Activated T-cell treated with anti-CD3 and anti-CD28 coated beads, Interleukin-2, amount 50 U/mL, for 48 hours (primary cell): ENCODE data around the gene AGBL3.
A peak's percentile ranks its signal among the peaks of the same experiment; 100 is the strongest.

Source experiments
- DNase-seq, 2 experiments: peaks; one replicate each; pipeline ENCODE4 v3.0.0-alpha.2; 2020

Gene AGBL3

GRCh38 chr7:135150072-135150782 lies 163.9 kb downstream of the AGBL3 start:
- no peak for DNase-seq

GRCh38 chr7:135151132-135151531 lies 164.8 kb downstream of the AGBL3 start:
- no peak for DNase-seq

GRCh38 chr7:135151533-135151932 lies 165.2 kb downstream of the AGBL3 start:
- DNase-seq, result no peak

GRCh38 chr7:135152442-135152841 lies 166.1 kb downstream of the AGBL3 start:
- no peak for DNase-seq

- no peak for DNase-seq
Observed at GRCh38 chr7:135154734-135155133, 168.4 kb downstream of the AGBL3 start.

- no peak for DNase-seq
Observed at GRCh38 chr7:135156290-135156689, 170.0 kb downstream of the AGBL3 start.

GRCh38 chr7:135158141-135158655 lies 171.9 kb downstream of the AGBL3 start:
- no peak for DNase-seq

- no peak for DNase-seq
Observed at GRCh38 chr7:135158874-135159273, 172.6 kb downstream of the AGBL3 start.

GRCh38 chr7:135159359-135160085 lies 173.2 kb downstream of the AGBL3 start:
- DNase-seq, result no peak

GRCh38 chr7:135160098-135160857 lies 174.0 kb downstream of the AGBL3 start:
- DNase-seq, result no peak

- no peak for DNase-seq
Observed at GRCh38 chr7:135160858-135161653, 174.7 kb downstream of the AGBL3 start.

GRCh38 chr7:135161669-135162068 lies 175.4 kb downstream of the AGBL3 start:
- DNase-seq, result no peak

GRCh38 chr7:135162382-135163001 lies 176.2 kb downstream of the AGBL3 start:
- DNase-seq, result no peak

GRCh38 chr7:135164357-135165061 lies 178.2 kb downstream of the AGBL3 start:
- peak in 1 of 2 experiments; percentile 15 for DNase-seq

GRCh38 chr7:135165862-135166261 lies 179.6 kb downstream of the AGBL3 start:
- peak in 1 of 2 experiments; percentile 12 for DNase-seq

- DNase-seq, result peak in 1 of 2 experiments; percentile 19
Observed at GRCh38 chr7:135166338-135166990, 180.2 kb downstream of the AGBL3 start.

- no peak for DNase-seq
Observed at GRCh38 chr7:135167365-135167917, 181.1 kb downstream of the AGBL3 start.

GRCh38 chr7:135168001-135168400 lies 181.7 kb downstream of the AGBL3 start:
- DNase-seq, result no peak

GRCh38 chr7:135168489-135169140 lies 182.3 kb downstream of the AGBL3 start:
- DNase-seq, result peak; percentile 28 to 36
